Endothelial cell of umbilical vein (primary cell): ENCODE data around the gene OSBPL8.

Experiments
- EZH2 ChIP-seq: IDR thresholded peaks from 2 replicates; pipeline ENCODE4 v1.6.1; 2012; ENCODE audit warnings: borderline replicate concordance, low read depth, mild to moderate bottlenecking, moderate library complexity, low read length, inconsistent platforms; ENCODE audit not compliant: severe bottlenecking
- FOS ChIP-seq: IDR thresholded peaks from 2 replicates; pipeline ENCODE4 v1.6.1; 2011; ENCODE audit warnings: mild to moderate bottlenecking, low read length, moderate library complexity, borderline replicate concordance; ENCODE audit not compliant: insufficient read depth
- MYC ChIP-seq: IDR thresholded peaks from one replicate; pipeline ENCODE4 v1.6.1; 2011; ENCODE audit warnings: mild to moderate bottlenecking, low read depth, low read length
- POLR2A ChIP-seq: IDR thresholded peaks from 2 replicates; pipeline ENCODE4 v1.6.1; 2012; ENCODE audit warnings: low read depth, mild to moderate bottlenecking, control low read depth, low read length
- POLR2AphosphoS5 ChIP-seq: IDR thresholded peaks from 2 replicates; pipeline ENCODE4 v1.6.1; 2012; ENCODE audit warnings: low read depth, mild to moderate bottlenecking, control low read depth, low read length, moderate library complexity; ENCODE audit not compliant: insufficient read depth
- TF ChIP-seq, protein P1 (sequence below), 2 donors: IDR thresholded peaks; 1 replicate in 1 of 2; 2 replicates in 1 of 2; pipeline ENCODE4 v1.5.1; 2011; ENCODE audit warnings: low read length in 2 of 2, mild to moderate bottlenecking in 2 of 2, moderate library complexity in 2 of 2, control low read depth in 1 of 2, inconsistent platforms in 1 of 2, low read depth in 1 of 2; ENCODE audit not compliant: insufficient read depth in 1 of 2; ENCODE audit errors: extremely low read depth in 1 of 2
- TF ChIP-seq, protein P2 (sequence below): IDR thresholded peaks from 2 replicates; pipeline ENCODE4 v1.6.1; 2011; ENCODE audit not compliant: insufficient read depth, insufficient read length

DNA sequence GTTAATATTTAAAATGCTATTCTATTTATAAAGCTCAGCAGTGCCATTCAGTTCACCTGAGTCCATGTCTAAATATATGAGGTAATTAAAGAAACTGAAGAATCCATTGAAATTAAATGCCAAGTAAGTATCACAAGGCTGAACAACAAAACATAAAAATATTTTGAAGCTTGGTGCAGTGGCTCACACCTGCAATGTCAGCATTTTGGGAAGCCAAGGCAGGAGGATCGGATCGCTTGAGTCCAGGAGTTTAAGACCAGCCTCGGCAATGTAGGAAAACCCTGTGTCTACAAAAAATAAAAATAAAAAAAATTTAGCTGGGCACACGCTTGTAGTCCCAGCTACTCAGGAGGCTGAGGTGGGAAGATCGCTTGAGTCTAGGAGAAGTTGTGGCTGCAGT, 101.8 kb downstream of the OSBPL8 start:
- TF ChIP-seq POLR2A (no peak), POLR2AphosphoS5 (no peak), EZH2 (no peak), MYC (no peak), FOS (no peak)
- TF ChIP-seq, protein P1, sequence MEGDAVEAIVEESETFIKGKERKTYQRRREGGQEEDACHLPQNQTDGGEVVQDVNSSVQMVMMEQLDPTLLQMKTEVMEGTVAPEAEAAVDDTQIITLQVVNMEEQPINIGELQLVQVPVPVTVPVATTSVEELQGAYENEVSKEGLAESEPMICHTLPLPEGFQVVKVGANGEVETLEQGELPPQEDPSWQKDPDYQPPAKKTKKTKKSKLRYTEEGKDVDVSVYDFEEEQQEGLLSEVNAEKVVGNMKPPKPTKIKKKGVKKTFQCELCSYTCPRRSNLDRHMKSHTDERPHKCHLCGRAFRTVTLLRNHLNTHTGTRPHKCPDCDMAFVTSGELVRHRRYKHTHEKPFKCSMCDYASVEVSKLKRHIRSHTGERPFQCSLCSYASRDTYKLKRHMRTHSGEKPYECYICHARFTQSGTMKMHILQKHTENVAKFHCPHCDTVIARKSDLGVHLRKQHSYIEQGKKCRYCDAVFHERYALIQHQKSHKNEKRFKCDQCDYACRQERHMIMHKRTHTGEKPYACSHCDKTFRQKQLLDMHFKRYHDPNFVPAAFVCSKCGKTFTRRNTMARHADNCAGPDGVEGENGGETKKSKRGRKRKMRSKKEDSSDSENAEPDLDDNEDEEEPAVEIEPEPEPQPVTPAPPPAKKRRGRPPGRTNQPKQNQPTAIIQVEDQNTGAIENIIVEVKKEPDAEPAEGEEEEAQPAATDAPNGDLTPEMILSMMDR (IDR thresholded peaks at IDR 0.05; ENCODE audit: extremely low read depth in 1 of 2, insufficient read depth in 1 of 2, low read depth in 1 of 2, low read length in 2 of 2) = no peak
- TF ChIP-seq, protein P2, sequence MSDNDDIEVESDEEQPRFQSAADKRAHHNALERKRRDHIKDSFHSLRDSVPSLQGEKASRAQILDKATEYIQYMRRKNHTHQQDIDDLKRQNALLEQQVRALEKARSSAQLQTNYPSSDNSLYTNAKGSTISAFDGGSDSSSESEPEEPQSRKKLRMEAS = no peak
